NCI-H1694 treated with DMSO at 0.1 percent for 48 hours (cell line): ENCODE data around the gene FAM25C.
"Not testable (repeated sequence)": the region's sequence is repeated elsewhere in the genome, so short reads cannot be mapped to it uniquely, and the experiment has no call there.

ENCODE experiments used
- DNase-seq: peaks from one replicate; lab custom pipeline; 2025; lab: John Stamatoyannopoulos, UW

The FAM25C gene

GRCh38 chr10:47957158-47957557 lies 42.4 kb downstream of the FAM25C start:
- not testable (repeated sequence) for DNase-seq

- not testable (repeated sequence) for DNase-seq
Observed at GRCh38 chr10:47947424-47947823, 52.2 kb downstream of the FAM25C start.
